ENCODE measurements around the gene SPACA1. TPM values are rescaled to one million over a fixed set of nuclear protein-coding genes. Genes with fewer than 3 reads are reported as not detected.
A peak's percentile ranks its signal among the peaks of the same experiment; 100 is the strongest.
"Not testable (repeated sequence)": the region's sequence is repeated elsewhere in the genome, so short reads cannot be mapped to it uniquely, and the experiment has no call there.

Gene SPACA1
- total RNA-seq = not detected

- CTCF ChIA-PET = no interaction called here
- no peak within 1 kb of the TSS for H3K4me3 Mint-ChIP-seq
- H3K4me1 Mint-ChIP-seq (ENCODE audit: low read depth) = no peaks in the 10 kb centered on the region
- no peak for DNase-seq
- H3K36me3 Mint-ChIP-seq (ENCODE audit: low read depth) = no peaks in the 10 kb centered on the region
- H3K9me3 Mint-ChIP-seq (ENCODE audit: insufficient read depth) = no peaks in the 10 kb centered on the region
- no peak for ATAC-seq
- POLR2A ChIA-PET = no interaction called here
- peaks cover 23% of the 10 kb centered on the region for H3K27me3 Mint-ChIP-seq (ENCODE audit: low read depth)
- H3K27ac Mint-ChIP-seq = no peak within 1 kb of the TSS
Measured at GRCh38 chr6:88047510-88048150, at the start of gene SPACA1. Gene SPACA1 (plus strand): TSS chr6:88047841. CDS start chr6:88047906, 65 bp downstream.

GRCh38 chr6:88000713-88001112, 46.9 kb upstream of the SPACA1 start:
- ChIA-PET CTCF (no interaction called here), POLR2A (no interaction called here)
- H3K9me3 Mint-ChIP-seq (ENCODE audit: insufficient read depth) = no peaks in the 10 kb centered on the region
- H3K4me1 Mint-ChIP-seq (ENCODE audit: low read depth) = no peaks in the 10 kb centered on the region
- no peak overlapping the region for H3K27ac Mint-ChIP-seq
- no peak overlapping the region for H3K4me3 Mint-ChIP-seq
- no peak for DNase-seq
- H3K27me3 Mint-ChIP-seq (ENCODE audit: low read depth) = peaks cover 2% of the 10 kb centered on the region
- ATAC-seq = no peak
- no peaks in the 10 kb centered on the region for H3K36me3 Mint-ChIP-seq (ENCODE audit: low read depth)

- not testable (repeated sequence) for H3K4me3 Mint-ChIP-seq; H3K4me1 Mint-ChIP-seq (ENCODE audit: low read depth); H3K36me3 Mint-ChIP-seq (ENCODE audit: low read depth)
Measured at GRCh38 chr6:88001279-88001678, 46.4 kb upstream of the SPACA1 start.

GRCh38 chr6:88004707-88005106, 42.9 kb upstream of the SPACA1 start:
- ChIA-PET POLR2A (no interaction called here), CTCF (no interaction called here)
- no peak overlapping the region for H3K27ac Mint-ChIP-seq
- H3K36me3 Mint-ChIP-seq (ENCODE audit: low read depth) = no peaks in the 10 kb centered on the region
- H3K9me3 Mint-ChIP-seq (ENCODE audit: insufficient read depth) = no peaks in the 10 kb centered on the region
- no peaks in the 10 kb centered on the region for H3K4me1 Mint-ChIP-seq (ENCODE audit: low read depth)
- no peak overlapping the region for H3K4me3 Mint-ChIP-seq
- H3K27me3 Mint-ChIP-seq (ENCODE audit: low read depth) = no peaks in the 10 kb centered on the region
- DNase-seq (no peak), ATAC-seq (no peak)

More at GRCh38 chr6:88001279-88001678, 46.4 kb upstream of the SPACA1 start:
- DNase-seq; H3K9me3 Mint-ChIP-seq (ENCODE audit: insufficient read depth); CTCF ChIA-PET; H3K27ac Mint-ChIP-seq; H3K27me3 Mint-ChIP-seq (ENCODE audit: low read depth); ATAC-seq; POLR2A ChIA-PET: not testable (repeated sequence)

GRCh38 chr6:88006557-88006956, 41.1 kb upstream of the SPACA1 start:
- Mint-ChIP-seq H3K4me1 (ENCODE audit: low read depth) (no peaks in the 10 kb centered on the region), H3K27ac (no peak overlapping the region)
- ATAC-seq = no peak

GRCh38 chr6:88008411-88008810, 39.2 kb upstream of the SPACA1 start:
- H3K9me3 Mint-ChIP-seq (ENCODE audit: insufficient read depth) = no peaks in the 10 kb centered on the region
- DNase-seq (no peak), ATAC-seq (no peak)
- H3K4me3 Mint-ChIP-seq = no peak overlapping the region
- H3K27ac Mint-ChIP-seq = no peak overlapping the region
- peaks cover 10% of the 10 kb centered on the region for H3K4me1 Mint-ChIP-seq (ENCODE audit: low read depth)
- ChIA-PET POLR2A (no interaction called here), CTCF (no interaction called here)
- H3K36me3 Mint-ChIP-seq (ENCODE audit: low read depth) = peaks cover 2% of the 10 kb centered on the region
- H3K27me3 Mint-ChIP-seq (ENCODE audit: low read depth) = no peaks in the 10 kb centered on the region

More at GRCh38 chr6:88006557-88006956, 41.1 kb upstream of the SPACA1 start:
- no peaks in the 10 kb centered on the region for H3K27me3 Mint-ChIP-seq (ENCODE audit: low read depth)
- no peaks in the 10 kb centered on the region for H3K9me3 Mint-ChIP-seq (ENCODE audit: insufficient read depth)
- CTCF ChIA-PET = no interaction called here
- no peaks in the 10 kb centered on the region for H3K36me3 Mint-ChIP-seq (ENCODE audit: low read depth)
- DNase-seq = no peak
- H3K4me3 Mint-ChIP-seq = no peak overlapping the region
- POLR2A ChIA-PET = no interaction called here

- POLR2A ChIA-PET = no interaction called here
- no peak overlapping the region for H3K4me3 Mint-ChIP-seq
Measured at GRCh38 chr6:88008831-88009231, 38.8 kb upstream of the SPACA1 start.

GRCh38 chr6:88013015-88013414, 34.6 kb upstream of the SPACA1 start:
- ChIA-PET CTCF (no interaction called here), POLR2A (no interaction called here)
- DNase-seq (peak; percentile 30), ATAC-seq (peak; percentile 91)
- no peak overlapping the region for H3K4me3 Mint-ChIP-seq
- H3K4me1 Mint-ChIP-seq (ENCODE audit: low read depth) = peaks cover 11% of the 10 kb centered on the region
- H3K27ac Mint-ChIP-seq = peak overlapping the region; percentile 72
- H3K9me3 Mint-ChIP-seq (ENCODE audit: insufficient read depth) = no peaks in the 10 kb centered on the region
- no peaks in the 10 kb centered on the region for H3K27me3 Mint-ChIP-seq (ENCODE audit: low read depth)
- peaks cover 2% of the 10 kb centered on the region for H3K36me3 Mint-ChIP-seq (ENCODE audit: low read depth)

More at GRCh38 chr6:88008831-88009231, 38.8 kb upstream of the SPACA1 start:
- Mint-ChIP-seq H3K27ac (no peak overlapping the region), H3K36me3 (ENCODE audit: low read depth) (peaks cover 2% of the 10 kb centered on the region), H3K9me3 (ENCODE audit: insufficient read depth) (no peaks in the 10 kb centered on the region), H3K4me1 (ENCODE audit: low read depth) (peaks cover 11% of the 10 kb centered on the region), H3K27me3 (ENCODE audit: low read depth) (no peaks in the 10 kb centered on the region)
- ATAC-seq (no peak), DNase-seq (no peak)
- CTCF ChIA-PET = no interaction called here

GRCh38 chr6:88013554-88013953, 34.1 kb upstream of the SPACA1 start:
- ChIA-PET CTCF (no interaction called here), POLR2A (no interaction called here)
- DNase-seq (no peak), ATAC-seq (no peak)
- Mint-ChIP-seq H3K9me3 (ENCODE audit: insufficient read depth) (no peaks in the 10 kb centered on the region), H3K36me3 (ENCODE audit: low read depth) (peaks cover 2% of the 10 kb centered on the region), H3K27me3 (ENCODE audit: low read depth) (no peaks in the 10 kb centered on the region), H3K4me3 (no peak overlapping the region), H3K4me1 (ENCODE audit: low read depth) (peaks cover 11% of the 10 kb centered on the region), H3K27ac (no peak overlapping the region)

- H3K36me3 Mint-ChIP-seq (ENCODE audit: low read depth) = no peaks in the 10 kb centered on the region
- no peak for ATAC-seq
- no peak for DNase-seq
- POLR2A ChIA-PET = no interaction called here
- CTCF ChIA-PET = no interaction called here
- H3K9me3 Mint-ChIP-seq (ENCODE audit: insufficient read depth) = no peaks in the 10 kb centered on the region
- H3K27me3 Mint-ChIP-seq (ENCODE audit: low read depth) = no peaks in the 10 kb centered on the region
- no peaks in the 10 kb centered on the region for H3K4me1 Mint-ChIP-seq (ENCODE audit: low read depth)
- H3K27ac Mint-ChIP-seq = no peak overlapping the region
- H3K4me3 Mint-ChIP-seq = no peak overlapping the region
Measured at GRCh38 chr6:88020439-88020838, 27.2 kb upstream of the SPACA1 start.

- ChIA-PET POLR2A (no interaction called here), CTCF (no interaction called here)
- no peaks in the 10 kb centered on the region for H3K36me3 Mint-ChIP-seq (ENCODE audit: low read depth)
Measured at GRCh38 chr6:88024696-88025095, 22.9 kb upstream of the SPACA1 start.

GRCh38 chr6:88031550-88031949, 16.1 kb upstream of the SPACA1 start:
- CTCF ChIA-PET = no interaction called here
- ATAC-seq (no peak), DNase-seq (no peak)
- H3K36me3 Mint-ChIP-seq (ENCODE audit: low read depth) = peaks cover 3% of the 10 kb centered on the region
- H3K27ac Mint-ChIP-seq = no peak overlapping the region
- H3K4me1 Mint-ChIP-seq (ENCODE audit: low read depth) = no peaks in the 10 kb centered on the region
- POLR2A ChIA-PET = no interaction called here
- H3K27me3 Mint-ChIP-seq (ENCODE audit: low read depth) = no peaks in the 10 kb centered on the region
- peaks cover 28% of the 10 kb centered on the region for H3K9me3 Mint-ChIP-seq (ENCODE audit: insufficient read depth)
- no peak overlapping the region for H3K4me3 Mint-ChIP-seq

More at GRCh38 chr6:88024696-88025095, 22.9 kb upstream of the SPACA1 start:
- Mint-ChIP-seq H3K4me1 (ENCODE audit: low read depth) (no peaks in the 10 kb centered on the region), H3K4me3 (no peak overlapping the region), H3K27ac (no peak overlapping the region), H3K9me3 (ENCODE audit: insufficient read depth) (peaks cover 7% of the 10 kb centered on the region), H3K27me3 (ENCODE audit: low read depth) (no peaks in the 10 kb centered on the region)
- ATAC-seq (no peak), DNase-seq (no peak)

- no peaks in the 10 kb centered on the region for H3K4me1 Mint-ChIP-seq (ENCODE audit: low read depth)
- POLR2A ChIA-PET = no interaction called here
- H3K4me3 Mint-ChIP-seq = no peak overlapping the region
- peaks cover 19% of the 10 kb centered on the region for H3K27me3 Mint-ChIP-seq (ENCODE audit: low read depth)
- H3K9me3 Mint-ChIP-seq (ENCODE audit: insufficient read depth) = no peaks in the 10 kb centered on the region
- ATAC-seq = no peak
- DNase-seq = no peak
- no peak overlapping the region for H3K27ac Mint-ChIP-seq
- no peaks in the 10 kb centered on the region for H3K36me3 Mint-ChIP-seq (ENCODE audit: low read depth)
- CTCF ChIA-PET = no interaction called here
Measured at GRCh38 chr6:88044530-88044929, 3.1 kb upstream of the SPACA1 start.
